GM23338 (cell line): ENCODE data around the gene PAMR1. TPM values are rescaled to one million over a fixed set of nuclear protein-coding genes. Genes with fewer than 3 reads are reported as not detected.

ENCODE experiments used
- ATAC-seq: fragments of 200-7000 bp; cut with Tn5 transposase; 3 replicates; pipeline ENCODE4 v1.9.1; 2020
- DNase-seq: peaks from one replicate; pipeline ENCODE4 v3.0.0-alpha.2; 2015; ENCODE audit warnings: low spot score
- H2AFZ ChIP-seq: fragments of 200-600 bp; sonication (generic); 2 replicates; pipeline ENCODE4 v1.8.0; 2016; ENCODE audit warnings: antibody characterized with exemption, mild to moderate bottlenecking, moderate library complexity
- H3F3A ChIP-seq: fragments of 200-600 bp; sonication (generic); replicated peaks from 2 replicates; pipeline ENCODE4 v1.8.0; 2017; ENCODE audit warnings: antibody characterized with exemption, mixed run types, low read depth
- H3K27ac ChIP-seq: fragments of 200-600 bp; sonication (generic); 2 replicates; pipeline ENCODE4 v1.6.1; 2016; ENCODE audit warnings: low read depth
- H3K27me3 ChIP-seq: fragments of 200-600 bp; sonication (generic); 2 replicates; pipeline ENCODE4 v1.8.0; 2016; ENCODE audit warnings: mild to moderate bottlenecking, mixed run types, moderate library complexity; ENCODE audit not compliant: insufficient read depth
- H3K36me3 ChIP-seq: fragments of 200-600 bp; sonication (generic); 2 replicates; pipeline ENCODE4 v1.8.0; 2016; ENCODE audit warnings: mild to moderate bottlenecking; ENCODE audit not compliant: insufficient read depth
- H3K4me1 ChIP-seq: fragments of 200-600 bp; sonication (generic); 2 replicates; pipeline ENCODE4 v1.8.0; 2016; ENCODE audit warnings: mild to moderate bottlenecking, moderate library complexity; ENCODE audit not compliant: insufficient read depth
- H3K4me2 ChIP-seq: fragments of 200-600 bp; sonication (generic); 2 replicates; pipeline ENCODE4 v1.7.1; 2017; ENCODE audit warnings: mixed run types
- H3K4me3 ChIP-seq: fragments of 200-600 bp; sonication (generic); 2 replicates; pipeline ENCODE4 v1.6.1; 2016; ENCODE audit warnings: mixed run types
- H3K79me2 ChIP-seq: fragments of 200-600 bp; sonication (generic); replicated peaks from 2 replicates; pipeline ENCODE4 v1.8.0; 2017; ENCODE audit warnings: mild to moderate bottlenecking; ENCODE audit not compliant: insufficient read depth
- H3K9me2 ChIP-seq: fragments of 200-600 bp; sonication (generic); 2 replicates; pipeline ENCODE4 v1.8.0; 2017; ENCODE audit not compliant: insufficient read depth
- H4K20me1 ChIP-seq: fragments of 200-600 bp; sonication (generic); replicated peaks from 2 replicates; pipeline ENCODE4 v1.8.0; 2017; ENCODE audit warnings: mild to moderate bottlenecking; ENCODE audit not compliant: insufficient read depth
- H3K27ac Mint-ChIP-seq: 2 replicates; pipeline ENCODE4 v1.8.0; 2020; ENCODE audit warnings: inconsistent platforms, mild to moderate bottlenecking, moderate library complexity, mixed read lengths
- H3K27me3 Mint-ChIP-seq: 3 replicates; pipeline ENCODE4 v1.8.0; 2022; ENCODE audit warnings: low read depth, mild to moderate bottlenecking, moderate library complexity, mixed read lengths, inconsistent platforms; ENCODE audit not compliant: insufficient read depth, poor library complexity
- H3K36me3 Mint-ChIP-seq: 3 replicates; pipeline ENCODE4 v1.8.0; 2021; ENCODE audit warnings: low read depth, mild to moderate bottlenecking, inconsistent platforms, moderate library complexity, mixed read lengths
- H3K4me1 Mint-ChIP-seq: 3 replicates; pipeline ENCODE4 v1.8.0; 2020; ENCODE audit warnings: mild to moderate bottlenecking, inconsistent platforms, mixed read lengths
- H3K4me3 Mint-ChIP-seq: 3 replicates; pipeline ENCODE4 v1.8.0; 2021; ENCODE audit warnings: moderate library complexity, mild to moderate bottlenecking, inconsistent platforms, mixed read lengths
- H3K9me3 Mint-ChIP-seq: 3 replicates; pipeline ENCODE4 v1.8.0; 2020; ENCODE audit warnings: moderate library complexity, mild to moderate bottlenecking, inconsistent platforms, mixed read lengths
- CREB1 ChIP-seq: fragments of 250-450 bp; sonication (Bioruptor Pico); IDR thresholded peaks from 2 replicates; pipeline ENCODE4 v1.5.0; 2020; ENCODE audit warnings: low read depth, mild to moderate bottlenecking, moderate library complexity
- CTCF ChIP-seq, 2 experiments: fragments of 200-600 bp in 1 of 2; sonication (generic) in 1 of 2; conservative IDR thresholded peaks; 2 replicates each; pipeline versions ENCODE4 v1.5.1 to v1.6.1; 2016 to 2017; ENCODE audit warnings: antibody characterized with exemption in 2 of 2, low read depth in 2 of 2, mild to moderate bottlenecking in 2 of 2, moderate library complexity in 1 of 2
- EZH2phosphoT487 ChIP-seq: fragments of 200-600 bp; sonication (generic); IDR thresholded peaks from one replicate; pipeline ENCODE4 v1.8.1; 2018; ENCODE audit warnings: antibody characterized with exemption; ENCODE audit not compliant: unreplicated experiment
- REST ChIP-seq: IDR thresholded peaks from one replicate; pipeline ENCODE4 v1.6.1; 2018; ENCODE audit warnings: antibody characterized with exemption; ENCODE audit not compliant: unreplicated experiment
- STAT1 ChIP-seq: IDR thresholded peaks from one replicate; pipeline ENCODE4 v1.6.1; 2016; ENCODE audit warnings: antibody characterized with exemption; ENCODE audit not compliant: unreplicated experiment
- ZNF114 ChIP-seq: fragments of 250-450 bp; sonication (Bioruptor Pico); IDR thresholded peaks from 2 replicates; pipeline ENCODE4 v1.5.0; 2020; ENCODE audit warnings: mild to moderate bottlenecking, moderate library complexity
- ZNF462 ChIP-seq: fragments of 250-450 bp; sonication (Bioruptor Pico); IDR thresholded peaks from 2 replicates; pipeline ENCODE4 v1.5.0; 2020; ENCODE audit warnings: mild to moderate bottlenecking, moderate library complexity
- polyA plus RNA-seq: library from polyadenylated mRNA; unstranded; fragments of >200 nt; fragmentation: Nextera tagmentation; extraction: Ambion mirVana; gene quantifications from 2 replicates; pipeline ENCODE4 v1.2.1, GENCODE V29; 2016
- total RNA-seq: library from RNA; depleted of rRNA; stranded (reverse); fragments of >200 nt; shearing (Covaris generic); gene quantifications from 2 replicates; pipeline ENCODE4 v1.2.3, GENCODE V29; 2014

PAMR1 gene
- total and polyA plus RNA-seq, 2 experiments from 2014 or later = 1.6 to 3.1 TPM

GRCh38 chr11:35464308-35464707 is 61.1 kb downstream of the PAMR1 start:
- DNase-seq (no peak), ATAC-seq (peak; percentile 55; the same call in 2 of the 3 replicates)
- H3K9me3 Mint-ChIP-seq = no peaks in the 10 kb centered on the region
- TF ChIP-seq ZNF114 (CRISPR knock-in tag) (no peak), REST (no peak), CTCF (conservative IDR thresholded peaks at IDR 0.05; ENCODE audit: low read depth in 2 of 2) (peak; percentile 20 to 54; a peak in 2 of 4 replicates), ZNF462 (CRISPR knock-in tag) (no peak), EZH2phosphoT487 (no peak), CREB1 (CRISPR knock-in tag) (no peak), STAT1 (no peak)
- no peaks in the 10 kb centered on the region for H3K36me3 Mint-ChIP-seq
- H3K4me1 Mint-ChIP-seq = peaks cover 8% of the 10 kb centered on the region
- Histone ChIP-seq H2AFZ (no peak overlapping the region), H3F3A (no peaks in the 10 kb centered on the region), H3K27me3 (no peaks in the 10 kb centered on the region), H3K27ac (no peak overlapping the region), H3K4me2 (no peak overlapping the region), H3K4me3 (no peak overlapping the region), H3K36me3 (no peaks in the 10 kb centered on the region), H3K9me2 (no peaks in the 10 kb centered on the region), H4K20me1 (no peaks in the 10 kb centered on the region), H3K79me2 (no peaks in the 10 kb centered on the region), H3K4me1 (peaks cover 6% of the 10 kb centered on the region; the same call in 1 of the 2 replicates)
- H3K27ac Mint-ChIP-seq = no peak overlapping the region
- no peak overlapping the region for H3K4me3 Mint-ChIP-seq
- no peaks in the 10 kb centered on the region for H3K27me3 Mint-ChIP-seq
